Raji (cell line): Measurements from ENCODE around the gene SULT1E1.

Experiments used
- POLR2A ChIP-seq: IDR thresholded peaks from 2 replicates; pipeline ENCODE4 v1.6.1; 2011; ENCODE audit warnings: low read depth, low read length, control low read depth; ENCODE audit not compliant: insufficient read depth

The SULT1E1 gene

GRCh38 chr4:69859140-69859685 is 732 bp downstream of the SULT1E1 start:
- TF ChIP-seq POLR2A = no peak

GRCh38 chr4:69858690-69859089 is 1.3 kb downstream of the SULT1E1 start:
- TF ChIP-seq POLR2A = no peak

- no peak for TF ChIP-seq POLR2A
These were observed 4.1 kb downstream of the SULT1E1 start for GRCh38 chr4:69855822-69856221.

GRCh38 chr4:69849969-69850368 is 10.0 kb downstream of the SULT1E1 start:
- TF ChIP-seq POLR2A = no peak

GRCh38 chr4:69849297-69849696 is 10.6 kb downstream of the SULT1E1 start:
- no peak for TF ChIP-seq POLR2A

GRCh38 chr4:69848028-69848427 is 11.9 kb downstream of the SULT1E1 start:
- TF ChIP-seq POLR2A = no peak

- TF ChIP-seq POLR2A = no peak
These were observed 16.0 kb downstream of the SULT1E1 start for GRCh38 chr4:69843932-69844331.

- TF ChIP-seq POLR2A = no peak
These were observed 16.6 kb downstream of the SULT1E1 start for GRCh38 chr4:69843301-69843700.

- TF ChIP-seq POLR2A = no peak
These were observed 21.0 kb downstream of the SULT1E1 start for GRCh38 chr4:69838977-69839376.

GRCh38 chr4:69836287-69836686 is 23.7 kb downstream of the SULT1E1 start:
- no peak for TF ChIP-seq POLR2A

GRCh38 chr4:69835766-69836165 is 24.2 kb downstream of the SULT1E1 start:
- no peak for TF ChIP-seq POLR2A

GRCh38 chr4:69833251-69833650 is 26.7 kb downstream of the SULT1E1 start:
- no peak for TF ChIP-seq POLR2A

- no peak for TF ChIP-seq POLR2A
These were observed 27.5 kb downstream of the SULT1E1 start for GRCh38 chr4:69832326-69833030.

- no peak for TF ChIP-seq POLR2A
These were observed 28.2 kb downstream of the SULT1E1 start for GRCh38 chr4:69831646-69832325.

GRCh38 chr4:69831270-69831627 is 28.7 kb downstream of the SULT1E1 start:
- no peak for TF ChIP-seq POLR2A

- TF ChIP-seq POLR2A = no peak
These were observed 29.2 kb downstream of the SULT1E1 start for GRCh38 chr4:69830560-69831269.
